Stimulated activated CD4-positive, alpha-beta T cell treated with anti-CD3 and anti-CD28 coated beads, TNF-alpha, amount 100 ng/mL, for 24 hours (primary cell): ENCODE results near the gene IGFBP1.
"Not testable (repeated sequence)": the region's sequence is repeated elsewhere in the genome, so short reads cannot be mapped to it uniquely, and the experiment has no call there.

Source experiments
- DNase-seq, 3 experiments: peaks; one replicate each; pipeline ENCODE4 v3.0.0-alpha.2; 2020; ENCODE audit warnings: low read depth in 3 of 3

Gene IGFBP1

DNA sequence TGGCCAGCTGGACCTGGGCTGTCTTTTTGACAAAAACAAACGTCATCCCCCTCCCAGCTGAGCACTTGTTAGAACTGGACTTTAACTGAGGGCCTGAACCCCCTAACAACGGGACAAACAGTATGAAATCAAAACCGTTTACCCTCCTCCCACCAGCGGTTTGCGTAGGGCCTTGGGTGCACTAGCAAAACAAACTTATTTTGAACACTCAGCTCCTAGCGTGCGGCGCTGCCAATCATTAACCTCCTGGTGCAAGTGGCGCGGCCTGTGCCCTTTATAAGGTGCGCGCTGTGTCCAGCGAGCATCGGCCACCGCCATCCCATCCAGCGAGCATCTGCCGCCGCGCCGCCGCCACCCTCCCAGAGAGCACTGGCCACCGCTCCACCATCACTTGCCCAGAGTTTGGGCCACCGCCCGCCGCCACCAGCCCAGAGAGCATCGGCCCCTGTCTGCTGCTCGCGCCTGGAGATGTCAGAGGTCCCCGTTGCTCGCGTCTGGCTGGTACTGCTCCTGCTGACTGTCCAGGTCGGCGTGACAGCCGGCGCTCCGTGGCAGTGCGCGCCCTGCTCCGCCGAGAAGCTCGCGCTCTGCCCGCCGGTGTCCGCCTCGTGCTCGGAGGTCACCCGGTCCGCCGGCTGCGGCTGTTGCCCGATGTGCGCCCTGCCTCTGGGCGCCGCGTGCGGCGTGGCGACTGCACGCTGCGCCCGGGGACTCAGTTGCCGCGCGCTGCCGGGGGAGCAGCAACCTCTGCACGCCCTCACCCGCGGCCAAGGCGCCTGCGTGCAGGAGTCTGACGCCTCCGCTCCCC, at the start of gene IGFBP1:
Gene IGFBP1 (plus strand): TSS at position 304 of the 808 bp plus-strand sequence. CDS start 165 bp downstream, at position 469.
- DNase-seq: no peak

DNA sequence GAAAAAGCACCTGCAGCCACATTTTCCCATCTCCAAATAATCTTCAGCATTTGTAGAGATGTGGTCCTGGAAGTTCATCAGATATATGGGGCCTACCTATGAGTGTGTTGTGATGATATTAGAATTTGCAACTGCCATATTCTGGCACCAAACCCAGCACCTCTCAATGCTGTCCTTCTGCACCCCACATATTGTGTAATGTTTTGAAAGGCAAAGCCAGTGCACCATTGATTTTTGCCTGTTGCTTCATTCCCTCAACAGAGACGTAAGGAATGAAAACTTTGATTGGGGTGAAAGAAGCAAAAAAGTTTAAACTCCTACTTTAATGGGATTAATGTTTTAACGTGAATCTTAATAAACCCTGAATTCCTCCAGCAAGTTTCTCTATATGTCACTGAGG, 49.4 kb upstream of the IGFBP1 start:
- not testable (repeated sequence) for DNase-seq

DNA sequence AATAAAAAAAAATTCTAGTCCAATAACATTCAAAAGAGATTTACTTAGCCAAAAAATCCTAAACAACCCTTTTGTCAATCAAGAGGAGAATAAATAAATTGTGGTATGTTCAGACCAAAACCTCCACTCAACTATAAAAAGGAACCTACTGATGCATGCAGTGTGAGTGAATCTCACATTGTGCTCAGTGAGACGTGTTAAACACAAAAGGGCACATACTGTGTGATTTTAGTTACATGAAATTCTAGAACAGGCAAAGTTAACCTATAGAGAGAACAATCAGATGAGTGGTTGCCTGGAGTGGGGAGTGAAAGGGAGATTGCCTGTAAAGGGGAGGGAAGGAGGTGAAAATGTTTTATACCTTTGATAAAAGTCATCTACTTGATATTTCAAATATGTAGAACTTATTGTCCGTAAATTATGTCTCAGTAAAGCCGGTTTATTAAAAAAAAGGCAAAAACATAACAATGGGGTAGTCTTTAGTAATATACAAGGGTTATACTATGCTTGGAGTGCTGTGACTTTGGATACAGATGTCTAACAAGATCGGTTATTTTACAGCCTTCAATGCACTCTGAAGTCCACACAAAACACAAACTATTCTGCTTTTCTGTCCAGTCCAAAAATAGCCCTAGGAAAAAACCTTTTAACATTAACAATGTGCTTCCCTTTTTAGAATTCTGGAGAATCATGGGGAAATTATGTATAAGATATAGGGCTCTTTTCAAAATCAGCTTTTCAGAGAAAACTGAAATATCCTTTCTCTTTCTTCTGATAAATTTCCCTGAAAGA, 46.2 kb upstream of the IGFBP1 start:
- not testable (repeated sequence) for DNase-seq

DNA sequence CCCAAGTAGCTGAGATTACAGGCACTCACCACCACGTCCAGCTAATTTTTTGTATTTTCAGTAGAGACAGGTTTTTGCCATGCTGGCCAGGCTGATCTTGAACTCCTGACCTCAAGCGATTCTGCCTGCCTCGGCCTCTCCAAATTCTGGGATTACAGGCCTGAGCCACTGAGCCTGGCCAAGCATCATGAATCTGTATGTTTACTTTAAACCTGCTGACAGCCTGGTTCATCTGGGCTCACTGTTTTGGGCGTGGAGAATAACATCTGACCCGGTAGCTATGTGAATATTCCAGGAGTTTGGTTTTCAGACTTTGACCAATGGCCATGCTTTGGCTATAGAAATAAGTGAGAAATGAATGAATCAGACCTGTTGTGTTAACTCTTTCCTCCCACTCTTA, 41.8 kb upstream of the IGFBP1 start:
- not testable (repeated sequence) for DNase-seq

DNA sequence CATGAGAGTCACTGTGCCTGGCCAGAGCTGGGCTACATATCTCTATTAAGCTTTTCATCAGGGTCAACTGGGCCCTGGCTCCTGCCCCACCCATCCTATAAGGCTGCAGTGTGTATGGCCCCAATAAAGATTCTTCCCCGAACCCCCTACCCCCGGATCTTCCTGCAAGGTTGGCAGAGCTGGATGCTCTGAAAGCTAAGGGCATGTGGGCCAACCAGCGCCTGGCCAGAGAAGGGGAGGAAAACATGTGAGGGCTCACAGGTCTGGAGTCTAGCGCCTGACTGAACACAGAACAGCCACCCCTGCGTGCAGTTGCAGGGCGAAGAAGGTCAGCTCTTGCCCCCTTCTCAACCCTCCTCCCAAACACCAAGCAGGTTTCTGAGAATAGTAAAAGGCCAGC, 39.6 kb upstream of the IGFBP1 start:
- DNase-seq: not testable (repeated sequence)

DNA sequence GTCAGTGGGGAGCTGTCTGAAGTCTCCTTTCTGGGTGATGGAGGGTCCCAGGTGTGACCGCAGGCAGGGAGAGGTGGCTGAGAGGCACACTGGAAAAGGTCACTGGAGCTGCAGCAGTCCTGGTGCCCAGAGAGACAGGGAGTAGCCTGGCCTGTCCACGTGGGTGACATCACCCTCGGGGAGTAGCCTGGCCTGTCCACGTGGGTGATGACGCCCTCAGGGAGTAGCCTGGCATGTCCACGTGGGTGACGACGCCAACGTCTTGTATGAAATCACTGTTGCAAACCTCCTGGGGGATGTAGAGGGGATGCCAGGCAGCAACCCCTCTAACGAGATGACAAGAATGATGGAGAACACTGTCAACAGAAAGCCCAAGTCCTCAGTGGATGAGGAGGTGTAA, 35.3 kb upstream of the IGFBP1 start:
- not testable (repeated sequence) for DNase-seq

DNA sequence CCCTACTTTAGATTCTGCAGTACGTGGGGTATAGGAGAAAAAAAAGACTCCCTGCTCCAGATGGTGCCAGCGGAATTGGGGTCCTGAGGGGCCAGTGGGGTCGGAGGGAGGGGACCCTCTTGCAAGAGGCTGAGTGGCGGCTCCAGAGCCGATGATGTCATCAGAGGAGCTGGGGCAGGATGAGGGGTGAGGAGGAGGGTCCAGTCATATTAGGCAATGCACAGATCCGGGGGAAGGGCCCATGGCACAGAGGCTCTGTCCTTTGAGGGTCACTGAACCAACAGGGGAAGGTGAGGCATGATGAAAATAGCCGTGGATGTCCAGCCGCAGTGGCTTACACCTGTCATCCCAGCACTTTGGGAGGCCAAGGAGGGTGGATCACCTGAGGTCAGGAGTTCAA, 34.8 kb upstream of the IGFBP1 start:
- DNase-seq: not testable (repeated sequence)

DNA sequence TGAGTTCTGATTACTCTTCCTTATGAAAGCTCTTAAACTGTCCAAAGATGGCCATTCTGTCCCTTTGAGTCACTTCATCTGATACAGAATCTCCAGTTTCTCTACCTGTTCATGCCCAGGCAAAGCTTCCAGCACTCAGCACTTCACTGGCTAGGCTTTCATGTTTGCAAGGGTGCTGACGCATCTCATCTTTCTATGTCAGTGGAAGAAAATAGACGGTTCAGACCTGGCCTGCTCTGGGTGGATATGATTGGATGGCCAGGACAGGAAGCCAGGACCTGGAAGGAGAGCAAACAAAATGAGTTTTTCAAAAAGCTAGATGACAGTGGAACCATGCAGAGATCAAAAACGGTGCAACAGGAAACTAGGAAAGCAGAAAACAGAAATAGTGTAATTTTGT, 32.6 kb upstream of the IGFBP1 start:
- not testable (repeated sequence) for DNase-seq

DNA sequence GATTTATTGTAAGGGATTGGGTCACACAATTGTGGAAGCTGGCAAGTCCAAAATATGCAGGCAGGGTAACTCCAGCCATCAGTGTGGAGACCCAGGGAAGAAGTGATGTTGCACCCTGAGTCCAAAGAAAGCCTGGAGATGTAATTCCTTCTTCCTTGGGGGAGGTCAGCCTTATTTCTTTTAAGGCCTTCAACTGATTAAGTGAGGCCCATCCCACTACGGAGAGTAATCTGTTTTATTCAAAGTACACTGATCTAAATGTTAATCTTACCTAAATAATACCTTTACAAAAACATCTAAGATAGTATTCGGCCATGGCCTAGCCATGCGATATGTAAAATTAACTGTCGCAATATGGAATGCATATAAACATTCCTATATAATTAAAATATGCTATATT, 31.4 kb upstream of the IGFBP1 start:
- DNase-seq: not testable (repeated sequence)

DNA sequence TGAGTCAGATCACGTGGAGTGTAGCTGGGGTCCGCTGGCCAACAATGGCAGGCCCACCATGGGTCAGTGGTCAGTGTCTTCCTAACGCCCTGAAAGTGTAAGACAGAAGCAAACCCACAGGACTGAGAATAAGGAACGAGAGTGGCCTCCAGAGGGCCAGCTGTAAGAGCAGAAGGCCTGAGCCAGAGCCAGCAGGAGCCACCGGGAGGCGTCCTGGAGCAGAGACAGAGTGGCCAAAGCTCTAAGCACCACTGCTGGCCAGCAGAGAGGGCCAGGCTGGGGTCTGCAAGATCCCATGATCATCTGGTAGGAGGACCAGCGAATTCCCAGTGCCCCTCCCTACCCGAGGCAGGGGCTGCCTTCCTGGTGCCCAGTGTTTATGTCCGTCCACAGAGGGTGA, 24.6 kb upstream of the IGFBP1 start:
- DNase-seq: no peak

DNA sequence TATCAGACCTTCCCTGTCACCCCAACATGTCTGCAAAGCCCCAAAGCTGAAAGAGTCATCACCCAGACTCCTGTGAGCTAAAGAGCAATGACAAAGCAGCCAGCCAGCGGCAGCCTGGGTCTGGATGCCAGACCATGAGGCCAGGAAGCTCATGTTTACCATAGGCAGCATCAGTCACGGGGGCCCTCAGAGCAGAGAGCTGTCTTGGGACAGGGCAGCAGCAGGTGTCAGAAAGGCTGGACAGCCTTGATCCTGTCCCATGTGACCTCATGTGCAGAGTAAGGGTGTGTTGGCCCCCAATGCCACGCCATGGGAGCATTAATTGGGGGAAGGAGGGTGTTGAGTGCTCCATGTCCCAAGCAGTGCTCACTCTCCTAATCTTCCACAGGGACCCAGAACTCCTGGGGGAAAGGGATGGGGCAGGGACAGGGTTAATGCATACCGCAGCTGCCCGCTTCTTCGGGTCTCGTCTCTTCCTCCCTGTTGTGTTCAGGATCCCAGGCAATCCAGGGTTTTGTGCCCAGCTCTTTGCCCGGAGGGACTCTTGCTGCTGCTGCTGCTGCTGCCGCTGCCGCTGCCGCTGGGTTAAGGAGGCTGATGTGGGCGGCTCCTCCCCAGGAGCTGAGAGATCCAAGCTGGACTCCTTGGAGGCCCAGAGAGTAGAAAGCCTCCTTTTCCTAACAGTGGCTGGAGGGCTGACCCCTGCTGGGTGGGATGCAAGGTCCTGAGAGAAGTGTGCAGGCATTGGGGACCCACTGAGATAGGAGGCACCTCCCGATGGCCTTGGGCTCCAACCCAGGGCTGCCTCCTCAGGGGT, 22.5 kb upstream of the IGFBP1 start:
- no peak for DNase-seq

DNA sequence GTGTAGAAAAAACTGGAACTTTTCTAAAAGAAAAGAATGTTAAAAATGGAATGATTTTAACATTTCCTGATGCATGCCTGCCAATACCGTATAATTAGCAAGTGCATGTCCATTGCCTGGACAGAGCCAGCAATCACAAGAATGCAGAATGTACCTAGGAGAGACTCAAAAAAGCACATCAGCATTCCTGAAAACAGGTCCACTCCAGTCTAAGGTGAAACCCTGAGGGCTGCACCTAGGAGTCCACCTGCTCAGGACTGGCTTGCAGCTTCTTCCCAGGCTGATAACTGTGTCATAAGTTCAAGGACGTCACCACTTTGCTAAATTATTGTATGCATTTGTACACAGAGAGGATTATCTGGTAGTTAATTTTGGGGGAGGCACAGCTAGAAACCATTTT, 20.8 kb upstream of the IGFBP1 start:
- no peak for DNase-seq

DNA sequence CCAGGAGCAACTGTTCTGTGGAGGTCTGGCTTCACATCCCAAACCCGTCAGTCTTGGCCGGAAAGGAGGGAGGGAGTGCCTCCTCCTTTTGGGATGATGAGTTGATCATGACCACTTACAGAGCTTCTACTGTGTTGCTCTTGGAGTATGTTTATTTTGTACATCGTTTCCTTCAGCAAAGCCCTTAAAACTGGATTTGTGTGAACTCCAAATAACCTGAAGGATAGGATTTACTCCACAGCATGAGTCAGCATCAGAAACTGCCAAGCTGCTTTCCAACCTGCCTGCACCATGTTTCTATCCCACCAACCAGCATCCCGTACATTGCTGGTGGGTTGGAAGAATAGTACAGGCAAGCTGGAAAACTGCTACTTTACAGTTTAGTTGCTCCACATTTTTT, 18.9 kb upstream of the IGFBP1 start:
- no peak for DNase-seq

DNA sequence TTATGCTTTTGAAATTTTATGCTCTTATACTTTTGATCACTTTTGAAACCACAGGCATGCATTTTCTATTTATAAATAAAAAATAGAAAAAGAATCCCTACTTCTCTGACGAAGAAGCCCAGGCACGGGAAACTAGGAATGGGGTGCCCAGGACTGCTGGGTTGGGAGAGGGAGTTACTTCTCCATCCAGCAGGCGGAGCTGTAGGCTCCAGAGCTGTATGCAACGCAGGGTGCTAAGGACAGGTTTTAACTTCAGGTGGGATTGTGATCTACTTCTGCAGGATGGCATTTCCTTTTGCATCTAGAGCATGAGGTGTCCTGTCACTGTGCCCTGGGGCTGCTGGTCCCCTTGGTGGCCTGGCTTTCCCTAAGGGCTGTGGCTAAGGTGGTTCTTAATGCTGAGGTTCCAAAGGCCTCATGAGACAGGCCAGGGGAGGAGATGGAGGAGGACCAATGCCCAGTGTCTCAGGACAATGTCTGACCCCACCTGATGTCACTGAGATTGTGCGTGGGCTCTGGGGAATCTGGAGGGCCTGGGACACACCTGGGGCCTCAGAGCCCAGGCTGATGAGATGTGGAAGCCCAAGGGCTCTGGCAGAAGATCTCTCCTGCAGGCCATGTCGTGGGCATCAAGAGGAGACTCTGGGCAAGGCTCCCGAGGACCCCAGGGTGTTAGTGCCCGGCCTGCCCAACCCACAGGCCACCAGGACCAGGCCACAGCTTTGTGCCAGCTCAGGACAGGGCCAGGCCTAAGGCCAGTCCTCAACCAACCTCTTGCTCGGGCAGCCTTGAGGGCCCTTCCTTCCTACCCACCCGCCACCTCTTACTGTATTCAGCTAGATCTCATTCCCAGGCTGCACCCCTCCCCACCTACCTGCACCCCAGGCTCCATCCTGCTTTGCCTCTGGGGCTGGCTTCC, 15.9 kb upstream of the IGFBP1 start:
- no peak for DNase-seq

DNA sequence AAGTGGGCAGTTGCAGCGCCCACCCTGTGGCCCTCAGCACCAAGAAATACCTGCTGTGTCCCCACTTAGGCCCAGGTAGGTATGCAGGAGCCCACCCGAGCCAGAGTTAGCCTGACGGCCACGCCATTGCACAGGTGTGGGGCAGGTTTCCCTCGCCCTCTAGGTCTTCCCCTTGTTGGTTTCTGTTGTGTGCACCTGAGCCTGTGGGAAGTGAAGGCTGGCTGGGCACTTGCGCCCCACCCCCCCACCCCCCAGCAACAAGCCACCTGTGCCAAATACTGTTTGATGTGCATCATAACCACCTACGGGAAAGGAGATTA, 15.3 kb upstream of the IGFBP1 start, which contains the start of gene CCDC201:
Gene CCDC201 (minus strand): TSS at position 48 of the 320 bp plus-strand sequence. CDS start 75 bp downstream, outside the sequence.
- no peak for DNase-seq

DNA sequence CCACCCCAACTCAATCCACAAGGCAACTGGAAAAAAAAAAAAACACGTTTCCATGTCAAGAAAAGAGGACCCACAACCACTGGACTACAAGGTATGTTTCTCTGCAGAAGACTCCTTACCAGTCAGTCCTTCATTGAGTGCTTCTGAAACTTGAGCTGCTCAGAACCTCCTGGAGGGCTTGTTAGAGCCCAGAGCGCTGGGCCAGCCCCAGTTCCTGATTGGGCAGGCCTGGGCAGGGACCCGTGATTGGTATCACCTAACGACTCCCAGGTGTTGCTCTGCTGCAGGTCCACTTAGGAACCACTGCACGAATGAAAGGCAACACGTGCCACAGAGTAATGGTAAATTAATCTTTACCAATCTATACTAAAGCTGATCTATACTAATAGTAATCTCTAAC, 14.9 kb upstream of the IGFBP1 start:
- no peak for DNase-seq

DNA sequence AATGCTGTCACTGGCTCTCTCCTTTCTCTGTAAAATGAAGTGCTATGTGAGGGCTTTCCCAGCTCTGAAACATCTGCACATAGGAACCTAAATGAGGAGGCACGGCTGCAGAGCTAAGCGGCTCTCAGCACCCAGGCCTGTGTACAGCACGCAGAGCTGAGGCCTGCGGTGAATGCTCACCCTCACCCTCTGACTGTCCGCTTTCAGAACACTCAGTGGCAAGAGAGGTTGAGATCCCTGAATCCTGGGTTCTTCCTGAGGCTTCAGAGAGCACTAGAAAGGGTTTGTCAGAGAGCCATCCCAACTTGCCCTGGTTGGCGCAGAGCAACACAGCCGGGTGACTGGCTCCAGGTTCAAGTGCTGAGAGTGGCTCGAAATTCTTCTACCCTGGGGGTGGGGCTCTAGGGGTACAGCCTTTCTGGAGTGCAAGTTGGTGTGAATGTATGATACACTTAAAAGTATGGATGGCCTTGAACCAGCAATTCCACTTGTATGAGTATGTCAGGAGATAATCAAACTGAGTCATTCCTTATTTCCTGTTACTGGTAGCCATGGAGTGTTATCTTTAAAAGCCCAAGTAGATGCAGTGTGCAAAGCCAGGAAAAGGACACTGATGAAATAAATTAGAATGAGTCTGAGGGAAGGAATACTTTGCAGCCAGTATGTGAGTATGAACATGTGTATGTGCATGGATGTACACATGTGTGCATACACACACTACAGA, 13.7 kb upstream of the IGFBP1 start:
- DNase-seq: no peak

DNA sequence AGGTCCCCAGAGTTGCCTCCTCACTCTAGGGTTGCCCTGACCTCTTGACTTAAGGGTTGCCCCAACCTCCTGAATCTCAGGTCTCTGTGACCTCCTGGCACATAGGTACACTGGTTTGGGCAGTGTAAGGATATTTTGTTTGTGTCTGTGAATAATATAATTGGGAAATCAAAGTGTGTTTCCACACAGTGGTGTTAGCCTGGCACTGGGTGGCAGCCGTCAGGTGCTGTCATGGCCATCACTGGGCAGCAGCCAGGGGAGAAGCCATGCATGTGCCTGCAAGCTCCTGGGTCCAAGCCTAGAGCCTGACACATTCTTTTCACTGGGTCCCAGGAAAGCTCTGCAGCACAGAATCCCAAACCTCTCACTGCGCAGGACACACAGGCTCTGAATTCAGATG, 11.8 kb upstream of the IGFBP1 start:
- DNase-seq: no peak

DNA sequence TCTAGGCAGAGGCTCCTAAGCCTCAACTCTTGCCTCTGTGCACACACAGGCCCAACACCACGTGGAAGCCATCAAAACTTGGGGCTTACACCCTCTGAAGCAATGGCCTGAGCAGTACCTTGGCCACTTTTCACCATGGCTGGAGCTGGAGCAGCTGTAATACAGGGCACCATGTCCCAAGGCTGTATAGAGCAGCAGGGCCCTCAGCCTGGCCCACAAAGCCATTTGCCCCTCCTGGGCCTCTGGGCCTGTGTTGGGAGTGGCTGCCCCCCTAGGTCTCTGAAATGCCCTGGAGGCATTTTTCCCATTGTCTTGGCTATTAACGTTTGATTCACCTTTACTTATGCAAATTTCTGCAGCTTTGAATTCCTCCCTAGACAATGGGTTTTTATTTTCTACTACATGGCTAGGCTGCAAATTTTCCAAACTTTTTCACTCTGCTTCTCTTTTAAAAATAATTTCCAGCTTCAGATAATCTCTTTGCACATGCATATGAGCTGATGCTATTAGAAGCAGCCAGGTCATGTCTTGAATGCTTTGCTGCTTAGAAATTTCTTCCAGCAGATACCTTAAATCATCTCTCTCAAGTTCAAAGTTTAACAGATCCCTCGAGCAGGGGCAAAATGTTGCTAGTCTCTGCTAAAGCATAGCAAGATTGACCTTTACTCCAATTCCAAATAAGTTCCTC, 9.7 kb upstream of the IGFBP1 start:
- no peak for DNase-seq

DNA sequence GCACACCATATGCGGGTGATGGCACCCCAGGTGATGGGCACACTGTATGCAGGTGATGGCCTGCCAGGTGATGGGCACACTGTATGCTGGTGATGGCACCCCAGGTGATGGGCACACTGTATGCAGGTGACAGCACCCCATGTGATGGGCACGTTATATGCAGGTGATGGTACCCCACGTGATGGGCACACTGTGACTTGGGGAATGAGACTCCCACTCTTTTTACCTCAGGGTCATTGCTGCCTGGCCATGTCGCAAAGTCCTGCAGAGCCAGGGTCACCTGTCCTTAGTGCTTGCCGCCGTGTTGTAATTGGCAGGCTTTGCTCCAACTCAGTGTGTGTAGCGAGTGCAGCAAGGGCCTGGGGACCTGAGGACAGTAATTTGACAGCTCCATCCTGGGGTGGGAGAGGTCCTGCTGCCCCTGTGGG, 7.8 kb upstream of the IGFBP1 start:
- DNase-seq: no peak
